Measurements from ENCODE around the gene LRRK1. TPM values are rescaled to one million over a fixed set of nuclear protein-coding genes. Genes with fewer than 3 reads are reported as not detected.
A peak's percentile ranks its signal among the peaks of the same experiment; 100 is the strongest.

LRRK1 gene
- total RNA-seq, 4 donors from 2014 or later = 52.7 to 107 (median 82.7) TPM

GRCh38 chr15:101068523-101068960 lies 149.4 kb downstream of the LRRK1 start:
- Histone ChIP-seq H3K4me3 (no peak overlapping the region), H3K9me3 (no peaks in the 10 kb centered on the region), H3K4me1 (peaks cover 0 to 20% (median 3%) of the 10 kb centered on the region in 4 donors), H3K27ac (peak overlapping the region; percentile 60 to 72 (median 67)), H3K27me3 (no peaks in the 10 kb centered on the region), H3K36me3 (peaks cover 0 to 9% (median 0%) of the 10 kb centered on the region in 4 donors)
- in situ Hi-C loops (cut with MboI; ENCODE audit: low pct_ligation_motif_present in 1 of 4, low pct_unique_long_range_greater_than_20kb in 1 of 4, low sequenced_read_pairs in 3 of 4) (no loop called here), intact Hi-C loops (cut with DNase I; ENCODE audit: low total_unique reads) (no loop called here)
- 74% methylated on average over 11 of the region's 11 CpGs; no CpG with 5 or more reads in 1 of the 2 donors for WGBS, 2 donors (ENCODE audit: low coverage in 1 of 2)
- TF ChIP-seq, protein P1, sequence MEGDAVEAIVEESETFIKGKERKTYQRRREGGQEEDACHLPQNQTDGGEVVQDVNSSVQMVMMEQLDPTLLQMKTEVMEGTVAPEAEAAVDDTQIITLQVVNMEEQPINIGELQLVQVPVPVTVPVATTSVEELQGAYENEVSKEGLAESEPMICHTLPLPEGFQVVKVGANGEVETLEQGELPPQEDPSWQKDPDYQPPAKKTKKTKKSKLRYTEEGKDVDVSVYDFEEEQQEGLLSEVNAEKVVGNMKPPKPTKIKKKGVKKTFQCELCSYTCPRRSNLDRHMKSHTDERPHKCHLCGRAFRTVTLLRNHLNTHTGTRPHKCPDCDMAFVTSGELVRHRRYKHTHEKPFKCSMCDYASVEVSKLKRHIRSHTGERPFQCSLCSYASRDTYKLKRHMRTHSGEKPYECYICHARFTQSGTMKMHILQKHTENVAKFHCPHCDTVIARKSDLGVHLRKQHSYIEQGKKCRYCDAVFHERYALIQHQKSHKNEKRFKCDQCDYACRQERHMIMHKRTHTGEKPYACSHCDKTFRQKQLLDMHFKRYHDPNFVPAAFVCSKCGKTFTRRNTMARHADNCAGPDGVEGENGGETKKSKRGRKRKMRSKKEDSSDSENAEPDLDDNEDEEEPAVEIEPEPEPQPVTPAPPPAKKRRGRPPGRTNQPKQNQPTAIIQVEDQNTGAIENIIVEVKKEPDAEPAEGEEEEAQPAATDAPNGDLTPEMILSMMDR (IDR thresholded peaks at IDR 0.05) = no peak
- TF ChIP-seq POLR2A (IDR thresholded peaks at IDR 0.05) = no peak
- TF ChIP-seq POLR2AphosphoS5 (IDR thresholded peaks at IDR 0.05) = no peak
- TF ChIP-seq EP300 (IDR thresholded peaks at IDR 0.05; ENCODE audit: low read depth) = no peak
- DNase-seq = no peak

- H3K4me1 ChIP-seq = peaks cover 0 to 20% (median 3%) of the 10 kb centered on the region in 4 donors
- H3K9me3 ChIP-seq = no peaks in the 10 kb centered on the region
- H3K27me3 ChIP-seq = no peaks in the 10 kb centered on the region
- no peak for DNase-seq
- no peak overlapping the region for H3K4me3 ChIP-seq
- TF ChIP-seq, protein P1 (IDR thresholded peaks at IDR 0.05) = no peak
- TF ChIP-seq POLR2A (IDR thresholded peaks at IDR 0.05) = no peak
- no peak for TF ChIP-seq EP300 (IDR thresholded peaks at IDR 0.05; ENCODE audit: low read depth)
- TF ChIP-seq POLR2AphosphoS5 (IDR thresholded peaks at IDR 0.05) = no peak
- intact Hi-C loops (cut with DNase I; ENCODE audit: low total_unique reads) (no loop called here), in situ Hi-C loops (cut with MboI; ENCODE audit: low pct_ligation_motif_present in 1 of 4, low pct_unique_long_range_greater_than_20kb in 1 of 4, low sequenced_read_pairs in 3 of 4) (no loop called here)
- peak overlapping the region; percentile 60 to 72 (median 67) for H3K27ac ChIP-seq
- peaks cover 0 to 5% (median 0%) of the 10 kb centered on the region in 4 donors for H3K36me3 ChIP-seq
- WGBS, 2 donors (ENCODE audit: low coverage in 1 of 2) = 80 to 82% methylated on average over 1 to 13 of the region's 15 CpGs
Observed at GRCh38 chr15:101068961-101069653, 149.9 kb downstream of the LRRK1 start.

DNA sequence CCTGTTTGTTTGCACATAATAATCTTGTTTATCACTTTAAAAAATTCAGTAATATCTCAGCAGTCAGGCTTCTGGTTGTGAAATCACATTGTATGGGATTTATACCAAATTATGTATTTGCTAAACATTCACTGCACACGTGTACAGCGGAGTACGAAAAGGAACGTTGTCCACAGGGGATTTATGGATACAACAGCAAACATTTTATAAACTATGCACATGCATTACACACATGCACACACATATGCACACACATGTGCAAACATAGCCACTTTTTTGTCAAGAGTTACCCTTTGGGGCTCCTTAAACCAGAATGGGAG lies 150.5 kb downstream of the LRRK1 start:
- H3K4me3 ChIP-seq = no peak overlapping the region
- no peaks in the 10 kb centered on the region for H3K9me3 ChIP-seq
- in situ Hi-C loops (cut with MboI; ENCODE audit: low pct_ligation_motif_present in 1 of 4, low pct_unique_long_range_greater_than_20kb in 1 of 4, low sequenced_read_pairs in 3 of 4) (no loop called here), intact Hi-C loops (cut with DNase I; ENCODE audit: low total_unique reads) (no loop called here)
- peaks cover 0 to 17% (median 3%) of the 10 kb centered on the region in 4 donors for H3K4me1 ChIP-seq
- H3K27me3 ChIP-seq = no peaks in the 10 kb centered on the region
- H3K27ac ChIP-seq = peak overlapping the region; percentile 60 to 72 (median 67)
- DNase-seq = no peak
- peaks cover 0 to 3% (median 0%) of the 10 kb centered on the region in 4 donors for H3K36me3 ChIP-seq
- TF ChIP-seq, protein P1 (IDR thresholded peaks at IDR 0.05) = no peak
- no peak for TF ChIP-seq POLR2AphosphoS5 (IDR thresholded peaks at IDR 0.05)
- WGBS, 2 donors (ENCODE audit: low coverage in 1 of 2) = 81 to 83% methylated on average over 4 of the region's 4 CpGs

GRCh38 chr15:101070024-101070423 lies 150.9 kb downstream of the LRRK1 start:
- 85% methylated on average over 6 of the region's 6 CpGs; no CpG with 5 or more reads in 1 of the 2 donors for WGBS, 2 donors (ENCODE audit: low coverage in 1 of 2)
- Histone ChIP-seq H3K36me3 (peaks cover 0 to 3% (median 0%) of the 10 kb centered on the region in 4 donors), H3K4me1 (peaks cover 0 to 17% (median 3%) of the 10 kb centered on the region in 4 donors), H3K9me3 (no peaks in the 10 kb centered on the region), H3K4me3 (no peak overlapping the region), H3K27ac (peak overlapping the region; percentile 60 to 72 (median 67)), H3K27me3 (no peaks in the 10 kb centered on the region)
- intact Hi-C loops (cut with DNase I; ENCODE audit: low total_unique reads) (no loop called here), in situ Hi-C loops (cut with MboI; ENCODE audit: low pct_ligation_motif_present in 1 of 4, low pct_unique_long_range_greater_than_20kb in 1 of 4, low sequenced_read_pairs in 3 of 4) (no loop called here)
- no peak for DNase-seq
- TF ChIP-seq POLR2A (IDR thresholded peaks at IDR 0.05) = no peak
- no peak for TF ChIP-seq EP300 (IDR thresholded peaks at IDR 0.05; ENCODE audit: low read depth)
- no peak for TF ChIP-seq POLR2AphosphoS5 (IDR thresholded peaks at IDR 0.05)
- TF ChIP-seq, protein P1 (IDR thresholded peaks at IDR 0.05) = no peak

Data from transverse colon (tissue), 4 donors.